BLaER1 (cell line): ENCODE measurements around the gene MAPK8IP1.

ENCODE experiments used
- H3K27ac ChIP-seq: shearing (Covaris generic); formaldehyde crosslinking; 2 replicates; pipeline ENCODE4 v1.8.1; 2022
- H3K27me3 ChIP-seq: shearing (Covaris generic); formaldehyde crosslinking; 2 replicates; pipeline ENCODE4 v1.8.1; 2022
- H3K36me3 ChIP-seq: shearing (Covaris generic); formaldehyde crosslinking; 2 replicates; pipeline ENCODE4 v1.8.1; 2022
- H3K4me1 ChIP-seq: shearing (Covaris generic); formaldehyde crosslinking; 2 replicates; pipeline ENCODE4 v1.8.1; 2022
- H3K4me2 ChIP-seq: shearing (Covaris generic); formaldehyde crosslinking; 2 replicates; pipeline ENCODE4 v1.8.1; 2022
- H3K4me3 ChIP-seq: shearing (Covaris generic); formaldehyde crosslinking; 2 replicates; pipeline ENCODE4 v1.8.1; 2022
- H3K9ac ChIP-seq: shearing (Covaris generic); formaldehyde crosslinking; 2 replicates; pipeline ENCODE4 v1.8.1; 2022
- H3K9me3 ChIP-seq: shearing (Covaris generic); formaldehyde crosslinking; 2 replicates; pipeline ENCODE4 v1.8.1; 2022
- H4K20me1 ChIP-seq: shearing (Covaris generic); formaldehyde crosslinking; 2 replicates; pipeline ENCODE4 v1.8.1; 2022
- Cebpa-rat ChIP-seq: shearing (Covaris generic); IDR thresholded peaks from 2 replicates; pipeline ENCODE4 v1.8.1; 2022

MAPK8IP1 gene

GRCh38 chr11:45848654-45849081, 36.8 kb upstream of the MAPK8IP1 start:
- Histone ChIP-seq H3K36me3 (peaks cover 4% of the 10 kb centered on the region; the same call in 1 of the 2 replicates), H3K4me3 (peak overlapping the region; percentile 78; the same call in 1 of the 2 replicates), H3K4me2 (peak overlapping the region; percentile 83), H3K9me3 (no peaks in the 10 kb centered on the region), H3K27ac (no peak overlapping the region), H4K20me1 (peaks cover 60% of the 10 kb centered on the region), H3K27me3 (no peaks in the 10 kb centered on the region), H3K4me1 (peaks cover 28% of the 10 kb centered on the region), H3K9ac (peak overlapping the region; percentile 82)
- no peak for TF ChIP-seq Cebpa-rat

DNA sequence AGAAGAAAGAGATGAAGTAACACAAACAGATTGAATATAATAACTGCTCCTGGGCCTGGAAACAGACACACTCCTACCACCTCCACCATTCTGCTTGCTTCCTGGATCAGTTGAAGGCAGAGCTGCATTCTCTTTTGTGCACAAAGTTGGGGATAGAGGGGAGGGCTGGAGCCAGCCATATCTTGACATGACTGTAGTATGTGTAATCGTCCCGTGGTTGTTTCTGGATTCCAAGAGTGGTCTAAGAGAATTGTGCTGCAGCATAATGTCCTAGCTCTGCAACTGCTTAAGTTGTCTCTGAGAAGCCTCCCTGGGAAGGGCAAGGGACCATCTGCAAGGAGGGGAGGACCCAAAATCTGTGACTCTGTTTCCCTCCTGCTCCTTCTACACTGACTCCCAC, 35.0 kb upstream of the MAPK8IP1 start:
- Histone ChIP-seq H3K27ac (no peak overlapping the region), H3K27me3 (no peaks in the 10 kb centered on the region), H3K4me3 (no peak overlapping the region), H3K4me1 (peaks cover 36% of the 10 kb centered on the region), H3K9me3 (no peaks in the 10 kb centered on the region), H3K36me3 (peaks cover 10% of the 10 kb centered on the region), H3K4me2 (no peak overlapping the region), H4K20me1 (peaks cover 77% of the 10 kb centered on the region), H3K9ac (no peak overlapping the region)
- no peak for TF ChIP-seq Cebpa-rat

DNA sequence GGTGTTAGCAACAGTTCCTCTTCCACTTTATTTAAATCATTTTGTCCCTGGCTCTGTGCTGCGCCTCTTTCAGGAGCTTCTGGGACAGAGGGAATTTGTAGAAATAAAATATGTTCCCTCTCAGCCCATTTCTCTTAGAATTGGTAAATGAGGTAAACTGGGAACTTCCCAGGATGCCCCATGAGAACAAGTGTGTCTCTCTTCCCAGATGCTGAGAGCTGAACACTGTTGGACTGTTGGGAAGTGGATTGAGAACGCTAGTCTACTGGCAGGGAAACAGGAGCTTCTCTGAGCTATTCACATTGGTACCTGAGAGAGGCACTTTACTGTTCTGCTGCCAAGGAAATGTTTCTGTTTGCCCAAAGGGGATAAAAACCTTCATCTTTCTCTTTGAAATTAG, 34.2 kb upstream of the MAPK8IP1 start:
- H3K27ac ChIP-seq, result no peak overlapping the region
- H3K36me3 ChIP-seq, result peaks cover 17% of the 10 kb centered on the region
- no peak for TF ChIP-seq Cebpa-rat
- H3K9ac ChIP-seq, result no peak overlapping the region
- H3K4me1 ChIP-seq, result peaks cover 36% of the 10 kb centered on the region
- H3K27me3 ChIP-seq, result no peaks in the 10 kb centered on the region
- H3K9me3 ChIP-seq, result no peaks in the 10 kb centered on the region
- peaks cover 85% of the 10 kb centered on the region for H4K20me1 ChIP-seq
- H3K4me2 ChIP-seq, result no peak overlapping the region
- H3K4me3 ChIP-seq, result no peak overlapping the region

DNA sequence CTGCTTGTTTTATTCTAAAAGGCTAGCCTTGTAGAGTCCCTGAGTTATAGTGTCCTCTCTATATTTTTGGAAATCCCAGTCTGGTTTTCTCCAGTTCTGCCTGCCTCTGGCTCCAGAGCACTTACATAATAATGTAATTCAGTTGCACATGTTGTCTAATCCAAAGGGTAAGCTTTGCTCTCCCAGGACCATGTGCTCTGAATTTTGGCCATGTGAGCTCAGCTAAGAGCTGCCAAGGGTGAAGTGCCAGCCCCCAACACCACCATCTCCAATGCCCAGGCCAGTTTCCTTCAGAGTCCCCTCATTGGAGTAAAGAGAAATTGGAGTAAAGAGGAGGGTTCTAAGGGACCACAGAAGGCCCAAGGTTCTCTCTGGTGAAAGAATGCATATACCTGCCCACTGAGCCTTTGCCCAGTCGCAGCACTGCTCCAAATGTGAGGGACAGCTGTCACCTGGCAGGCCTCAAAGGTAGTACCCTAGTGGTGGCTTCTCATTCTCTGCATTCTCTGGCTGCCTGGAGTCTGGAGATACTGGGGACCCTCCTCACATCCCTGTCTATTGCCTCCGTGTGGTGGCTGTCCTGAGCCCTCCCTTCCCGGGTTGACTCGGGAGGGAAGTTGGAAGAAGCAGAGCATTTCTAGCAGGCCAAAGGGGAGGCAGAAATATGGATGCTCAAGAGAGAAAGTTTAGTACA, 33.3 kb upstream of the MAPK8IP1 start:
- Histone ChIP-seq H3K27me3 (no peaks in the 10 kb centered on the region), H3K4me1 (peaks cover 29% of the 10 kb centered on the region), H3K4me2 (no peak overlapping the region; the same call in 1 of the 2 replicates), H3K4me3 (no peak overlapping the region), H3K27ac (no peak overlapping the region), H3K9ac (no peak overlapping the region), H3K36me3 (peaks cover 26% of the 10 kb centered on the region), H3K9me3 (no peaks in the 10 kb centered on the region), H4K20me1 (peaks cover 89% of the 10 kb centered on the region)
- TF ChIP-seq Cebpa-rat, result no peak

DNA sequence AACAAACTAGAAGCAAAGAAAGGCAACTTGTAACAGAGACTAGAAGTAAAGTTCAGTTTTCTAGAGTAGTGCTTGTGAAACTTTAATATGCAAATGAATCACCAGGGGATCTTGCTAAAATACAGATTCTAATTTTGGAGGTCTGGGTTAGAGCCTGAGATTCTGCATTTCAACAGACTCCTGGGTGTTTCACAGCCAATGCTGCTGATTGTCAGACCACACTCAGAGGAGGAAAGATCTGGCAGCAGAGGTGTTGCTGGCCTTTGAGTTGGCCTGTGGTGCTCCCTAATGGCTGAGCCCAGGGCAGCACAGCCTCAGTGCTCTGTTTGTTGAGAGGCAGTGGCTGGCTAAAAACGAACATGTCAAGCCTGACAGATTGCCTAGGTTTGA, 32.7 kb upstream of the MAPK8IP1 start:
- H3K9ac ChIP-seq, result no peak overlapping the region
- TF ChIP-seq Cebpa-rat, result no peak
- peaks cover 31% of the 10 kb centered on the region for H3K36me3 ChIP-seq
- peaks cover 95% of the 10 kb centered on the region for H4K20me1 ChIP-seq
- no peak overlapping the region; the same call in 1 of the 2 replicates for H3K4me2 ChIP-seq
- no peaks in the 10 kb centered on the region for H3K27me3 ChIP-seq
- H3K4me1 ChIP-seq, result peaks cover 29% of the 10 kb centered on the region
- no peak overlapping the region for H3K4me3 ChIP-seq
- H3K27ac ChIP-seq, result no peak overlapping the region
- no peaks in the 10 kb centered on the region for H3K9me3 ChIP-seq

DNA sequence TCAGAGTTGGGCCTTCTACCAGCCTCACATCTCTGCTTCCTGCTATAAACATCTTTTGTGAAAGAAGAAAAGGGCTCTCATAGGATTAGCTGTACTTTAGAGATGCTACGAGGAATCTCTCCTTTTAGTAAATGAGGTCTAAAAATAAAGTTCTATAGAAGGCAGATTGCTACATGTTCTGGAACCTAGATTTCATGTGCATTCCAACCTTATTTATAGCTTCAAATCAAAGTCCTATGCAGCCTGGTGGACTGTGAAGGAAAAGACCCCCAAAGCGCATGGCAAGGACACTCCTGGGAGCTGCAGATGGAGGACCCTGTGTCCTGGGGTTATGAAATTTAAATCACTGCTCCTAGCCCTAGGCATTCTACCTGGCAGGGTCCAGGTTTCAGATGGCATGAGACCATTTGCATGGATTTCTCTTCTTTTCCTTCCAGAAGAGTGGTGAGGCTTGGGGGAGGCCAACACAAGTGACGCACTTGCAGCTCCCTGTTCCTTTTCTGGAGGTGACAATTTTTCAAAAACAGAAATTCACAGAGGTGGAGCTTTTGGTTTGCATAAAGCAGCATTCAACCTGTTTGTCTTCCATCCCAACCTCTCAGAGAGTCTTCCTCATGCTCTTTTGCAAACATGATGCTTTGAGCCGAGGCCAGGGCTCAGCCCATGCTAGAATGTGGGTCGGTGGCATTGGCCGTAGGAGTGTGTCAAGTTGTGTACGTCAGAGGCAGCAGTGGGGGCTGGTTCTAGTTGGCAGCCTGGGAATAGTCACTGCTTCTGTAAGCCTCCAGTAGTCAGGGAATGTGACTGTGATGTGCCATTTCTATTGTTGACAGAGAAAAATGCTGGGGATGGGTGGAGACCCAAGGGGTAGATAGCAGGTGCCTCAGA, 31.9 kb upstream of the MAPK8IP1 start:
- Histone ChIP-seq H3K9ac (no peak overlapping the region), H3K27ac (no peak overlapping the region), H4K20me1 (peaks cover 95% of the 10 kb centered on the region), H3K4me1 (peaks cover 22% of the 10 kb centered on the region), H3K9me3 (no peaks in the 10 kb centered on the region), H3K4me2 (no peak overlapping the region), H3K4me3 (no peak overlapping the region), H3K36me3 (peaks cover 40% of the 10 kb centered on the region), H3K27me3 (no peaks in the 10 kb centered on the region)
- no peak for TF ChIP-seq Cebpa-rat

- Histone ChIP-seq H3K9ac (no peak overlapping the region), H3K27me3 (no peaks in the 10 kb centered on the region), H3K27ac (no peak overlapping the region), H3K4me2 (no peak overlapping the region), H4K20me1 (peaks cover 94% of the 10 kb centered on the region), H3K4me1 (peaks cover 15% of the 10 kb centered on the region), H3K36me3 (peaks cover 57% of the 10 kb centered on the region), H3K9me3 (no peaks in the 10 kb centered on the region), H3K4me3 (no peak overlapping the region)
- no peak for TF ChIP-seq Cebpa-rat
These were observed 30.1 kb upstream of the MAPK8IP1 start for GRCh38 chr11:45855308-45855707.

DNA sequence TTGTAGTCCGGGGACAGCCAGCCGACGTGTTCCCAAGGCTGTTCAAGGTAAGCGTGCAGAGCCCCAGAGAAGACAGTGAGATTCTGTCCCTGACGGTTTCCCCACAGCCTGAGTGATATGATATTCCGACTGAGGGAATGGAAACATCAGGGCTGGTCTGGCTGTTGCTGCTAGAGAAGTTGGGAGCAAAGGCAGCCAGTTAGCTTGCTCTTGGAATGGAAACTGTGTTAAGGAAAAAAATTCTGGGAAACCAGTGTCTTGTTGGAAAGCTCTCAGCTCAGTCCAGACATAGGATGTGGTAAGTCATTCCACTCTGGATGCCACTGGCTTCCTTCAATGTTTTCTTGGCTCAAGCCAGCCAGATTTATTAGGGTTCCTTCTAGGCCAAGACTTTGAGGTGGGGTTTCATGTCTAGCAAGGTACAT, 29.4 kb upstream of the MAPK8IP1 start:
- no peak for TF ChIP-seq Cebpa-rat
- Histone ChIP-seq H3K4me3 (no peak overlapping the region), H3K36me3 (peaks cover 65% of the 10 kb centered on the region), H3K27me3 (no peaks in the 10 kb centered on the region), H3K9ac (no peak overlapping the region), H4K20me1 (peaks cover 92% of the 10 kb centered on the region), H3K9me3 (no peaks in the 10 kb centered on the region), H3K4me1 (peaks cover 15% of the 10 kb centered on the region), H3K27ac (no peak overlapping the region), H3K4me2 (no peak overlapping the region)

- no peaks in the 10 kb centered on the region for H3K27me3 ChIP-seq
- no peak overlapping the region for H3K9ac ChIP-seq
- H3K4me3 ChIP-seq, result no peak overlapping the region
- peaks cover 72% of the 10 kb centered on the region for H4K20me1 ChIP-seq
- no peak for TF ChIP-seq Cebpa-rat
- H3K9me3 ChIP-seq, result no peaks in the 10 kb centered on the region
- H3K27ac ChIP-seq, result no peak overlapping the region
- H3K4me2 ChIP-seq, result no peak overlapping the region
- peaks cover 8% of the 10 kb centered on the region; the same call in 1 of the 2 replicates for H3K4me1 ChIP-seq
- peaks cover 80% of the 10 kb centered on the region for H3K36me3 ChIP-seq
These were observed 27.4 kb upstream of the MAPK8IP1 start for GRCh38 chr11:45857961-45858474.
